Common myeloid progenitor, CD34-positive (primary cell): ENCODE results near the gene TNRC18.
"Not testable (repeated sequence)": the region's sequence is repeated elsewhere in the genome, so short reads cannot be mapped to it uniquely, and the experiment has no call there.

ENCODE experiments used
- CTCF ChIA-PET: fragments of 350-600 bp; sonication (Branson Sonifier 250); formaldehyde crosslinking; loops from one replicate; lab custom pipeline; 2021; ENCODE audit warnings: antibody characterized with exemption; lab: Charles Lee
- POLR2A ChIA-PET: fragments of 350-600 bp; sonication (Branson Sonifier 250); formaldehyde crosslinking; loops from one replicate; lab custom pipeline; 2021; ENCODE audit warnings: antibody characterized with exemption; lab: Charles Lee
- DNase-seq, 3 donors: peaks; one replicate each; pipeline versions ENCODE4 v3.0.0 to v3.0.0-alpha.2; 2013
- H3K27ac ChIP-seq, 2 experiments: 1 replicate in 1 of 2; 2 replicates in 1 of 2; pipeline ENCODE4 v1.7.0; 2013; ENCODE audit warnings: inconsistent platforms in 2 of 2, low read length in 2 of 2, mild to moderate bottlenecking in 2 of 2, low read depth in 1 of 2, moderate library complexity in 1 of 2; ENCODE audit not compliant: severe bottlenecking in 2 of 2, insufficient read depth in 1 of 2, poor library complexity in 1 of 2
- H3K27me3 ChIP-seq, 5 experiments: replicated peaks in 2 of 5; 1 replicate in 3 of 5; 2 replicates in 2 of 5; pipeline versions ENCODE4 v1.6.1 to v1.7.0; 2013; ENCODE audit warnings: low read length in 4 of 5, mild to moderate bottlenecking in 2 of 5, moderate library complexity in 2 of 5, inconsistent platforms in 1 of 5; ENCODE audit not compliant: insufficient read depth in 5 of 5, control insufficient read depth in 4 of 5
- H3K36me3 ChIP-seq, 4 experiments: 1 replicate in 2 of 4; 2 replicates in 2 of 4; pipeline versions ENCODE4 v1.6.1 to v1.7.0; 2013; ENCODE audit warnings: low read length in 3 of 4, control low read depth in 1 of 4, mild to moderate bottlenecking in 1 of 4; ENCODE audit not compliant: control insufficient read depth in 4 of 4, insufficient read depth in 4 of 4
- H3K4me1 ChIP-seq, 4 experiments: 1 replicate in 3 of 4; 2 replicates in 1 of 4; pipeline versions ENCODE4 v1.6.1 to v1.7.1; 2013; ENCODE audit warnings: low read length in 3 of 4, mild to moderate bottlenecking in 3 of 4, control low read depth in 1 of 4, inconsistent platforms in 1 of 4, moderate library complexity in 1 of 4; ENCODE audit not compliant: control insufficient read depth in 4 of 4, insufficient read depth in 4 of 4; ENCODE audit errors: control extremely low read depth in 1 of 4
- H3K4me3 ChIP-seq, 7 experiments: 1 replicate in 4 of 7; 2 replicates in 3 of 7; pipeline versions ENCODE4 v1.5.1 to v1.7.0; 2013; ENCODE audit warnings: mild to moderate bottlenecking in 7 of 7, low read length in 6 of 7, moderate library complexity in 6 of 7, inconsistent platforms in 2 of 7, low read depth in 2 of 7, control low read depth in 1 of 7; ENCODE audit not compliant: insufficient read depth in 4 of 7, control insufficient read depth in 1 of 7; ENCODE audit errors: extremely low read depth in 1 of 7
- H3K9me3 ChIP-seq, 5 experiments: 1 replicate in 4 of 5; 2 replicates in 1 of 5; pipeline versions ENCODE4 v1.6.1 to v1.7.1; 2013; ENCODE audit warnings: low read length in 4 of 5, mild to moderate bottlenecking in 2 of 5, inconsistent platforms in 1 of 5, low read depth in 1 of 5, moderate library complexity in 1 of 5; ENCODE audit not compliant: control insufficient read depth in 4 of 5, insufficient read depth in 2 of 5; ENCODE audit errors: control extremely low read depth in 1 of 5
- WGBS: methylation state at CpG from one replicate; pipeline ENCODE4 v1.1.5; 2013; ENCODE audit not compliant: insufficient coverage; 5-methylcytosine and 5-hydroxymethylcytosine counted together

Gene TNRC18

DNA sequence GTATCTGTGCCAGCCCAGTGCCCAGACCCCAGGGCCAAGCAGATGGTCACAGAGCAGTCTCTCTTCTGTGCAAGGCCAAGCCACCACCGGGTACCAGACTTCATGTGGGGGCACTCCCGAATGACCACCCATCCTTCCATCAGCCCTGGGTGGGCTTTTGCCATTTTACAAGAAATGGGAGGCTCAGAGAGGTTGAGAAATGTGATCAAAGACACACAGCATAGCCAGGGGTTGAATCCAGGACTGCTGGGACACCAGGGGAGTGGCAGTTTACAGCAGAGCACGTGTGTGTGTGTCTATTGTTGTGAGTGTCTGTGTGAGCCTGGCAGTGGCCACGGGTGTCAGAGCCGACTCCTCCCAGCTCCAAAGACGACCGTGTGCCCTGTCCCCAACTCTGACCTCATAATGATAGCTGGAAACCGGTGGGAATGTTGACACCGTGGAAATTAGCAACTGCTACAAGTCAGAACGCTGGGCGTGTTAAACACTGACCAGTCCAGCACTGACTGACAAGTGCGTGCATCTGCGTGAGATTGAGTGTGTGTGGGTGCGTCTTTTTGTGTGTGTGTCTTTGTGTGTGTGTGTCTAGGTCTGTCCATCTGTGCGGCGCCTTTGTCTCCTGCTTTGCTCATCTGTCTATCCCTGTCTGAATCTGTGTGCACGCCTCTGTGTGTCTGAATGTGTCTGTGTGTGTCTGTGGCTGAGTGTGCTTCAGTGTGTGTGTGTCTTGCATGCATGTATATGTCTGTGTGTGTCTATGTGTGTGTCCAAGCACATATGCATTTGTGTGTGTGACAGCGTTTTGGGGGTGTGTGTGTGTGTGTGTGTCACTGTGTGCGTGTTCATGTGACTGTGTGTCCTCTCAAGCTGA lies 158.1 kb downstream of the TNRC18 start:
- 87% methylated on average over 17 of the region's 19 CpGs for WGBS
- Histone ChIP-seq H3K27me3 (peaks cover 0 to 5% (median 0%) of the 10 kb centered on the region in 5 experiments), H3K9me3 (no peaks in the 10 kb centered on the region), H3K4me3 (no peak overlapping the region), H3K4me1 (no peaks in the 10 kb centered on the region), H3K27ac (no peak overlapping the region), H3K36me3 (no peaks in the 10 kb centered on the region)
- no peak for DNase-seq
- ChIA-PET CTCF (interaction anchor here (1.3 kb wide), 1 partner anchor 25 kb away, joined by 4 read pairs; no protein-coding TSS in a partner anchor), POLR2A (no interaction called here)

GRCh38 chr7:5263066-5263465 lies 160.6 kb downstream of the TNRC18 start:
- H3K4me1 ChIP-seq, H3K27me3 ChIP-seq, H3K4me3 ChIP-seq, H3K27ac ChIP-seq, CTCF ChIA-PET, H3K36me3 ChIP-seq, DNase-seq, H3K9me3 ChIP-seq, POLR2A ChIA-PET: not testable (repeated sequence)
- WGBS = 93% methylated on average over 6 of the region's 10 CpGs

DNA sequence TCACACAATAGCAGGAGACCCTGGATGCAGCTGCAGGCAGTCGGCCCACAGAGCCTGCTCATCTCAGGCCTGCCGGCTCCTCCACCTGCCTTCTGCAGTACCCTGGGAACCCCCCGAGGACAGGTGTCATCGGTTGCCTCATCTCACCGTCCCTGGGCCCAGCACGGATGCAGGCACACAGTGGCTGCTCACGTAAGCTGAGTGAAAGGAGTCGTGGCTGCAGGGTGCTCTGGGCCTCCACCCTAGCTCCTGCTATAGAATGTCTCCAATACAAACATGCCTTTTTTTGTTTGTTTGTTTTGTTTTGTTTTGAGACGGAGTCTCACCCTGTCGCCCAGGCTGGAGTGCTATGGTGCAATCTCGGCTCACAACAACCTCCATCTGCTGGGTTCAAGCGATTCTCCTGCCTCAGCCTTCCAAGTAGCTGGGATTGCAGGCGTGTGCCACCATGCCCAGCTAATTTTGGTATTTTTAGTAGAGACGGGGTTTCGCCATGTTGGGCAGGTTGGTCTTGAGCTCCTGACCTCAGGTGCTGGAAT lies 163.0 kb downstream of the TNRC18 start:
- H3K27me3 ChIP-seq, POLR2A ChIA-PET, H3K36me3 ChIP-seq, H3K4me3 ChIP-seq, H3K27ac ChIP-seq, DNase-seq, H3K9me3 ChIP-seq, H3K4me1 ChIP-seq: not testable (repeated sequence)
- 96% methylated on average over 12 of the region's 15 CpGs for WGBS
- CTCF ChIA-PET = interaction anchor here (1.3 kb wide), 1 partner anchor 20 kb away, joined by 4 read pairs; no protein-coding TSS in a partner anchor
